GM19043 (cell line): ENCODE data around the gene SRPX.
A peak's percentile ranks its signal among the peaks of the same experiment; 100 is the strongest.

ENCODE experiments used
- ATAC-seq: cut with Tn5 transposase; IDR thresholded peaks from one replicate; pipeline ENCODE4 v1.9.1; 2021; ENCODE audit warnings: low read depth; ENCODE audit not compliant: unreplicated experiment

Gene SRPX

GRCh38 chrX:38149016-38149415, 71.7 kb downstream of the SRPX start:
- no peak for ATAC-seq

- no peak for ATAC-seq
These were observed 78.1 kb downstream of the SRPX start for GRCh38 chrX:38142610-38143009.

DNA sequence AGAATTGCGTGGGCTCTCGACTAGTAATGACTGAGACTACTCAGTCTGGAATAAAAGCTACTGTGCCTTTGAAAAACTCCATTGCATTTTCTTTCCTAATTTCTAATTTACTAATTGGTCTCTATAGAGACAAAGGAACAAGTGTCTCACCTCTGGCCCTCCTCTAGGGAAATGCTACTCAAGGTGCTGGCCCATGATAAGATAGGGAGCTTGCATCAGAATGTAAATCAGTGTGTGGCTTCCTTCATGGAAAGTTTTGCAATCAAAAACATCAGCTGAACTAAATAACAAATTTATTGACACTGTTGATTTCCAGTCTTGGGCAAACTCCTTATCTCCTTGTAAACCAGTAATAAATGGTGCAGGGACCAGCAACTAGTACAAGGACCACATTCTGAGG, 81.8 kb downstream of the SRPX start:
- no peak for ATAC-seq

DNA sequence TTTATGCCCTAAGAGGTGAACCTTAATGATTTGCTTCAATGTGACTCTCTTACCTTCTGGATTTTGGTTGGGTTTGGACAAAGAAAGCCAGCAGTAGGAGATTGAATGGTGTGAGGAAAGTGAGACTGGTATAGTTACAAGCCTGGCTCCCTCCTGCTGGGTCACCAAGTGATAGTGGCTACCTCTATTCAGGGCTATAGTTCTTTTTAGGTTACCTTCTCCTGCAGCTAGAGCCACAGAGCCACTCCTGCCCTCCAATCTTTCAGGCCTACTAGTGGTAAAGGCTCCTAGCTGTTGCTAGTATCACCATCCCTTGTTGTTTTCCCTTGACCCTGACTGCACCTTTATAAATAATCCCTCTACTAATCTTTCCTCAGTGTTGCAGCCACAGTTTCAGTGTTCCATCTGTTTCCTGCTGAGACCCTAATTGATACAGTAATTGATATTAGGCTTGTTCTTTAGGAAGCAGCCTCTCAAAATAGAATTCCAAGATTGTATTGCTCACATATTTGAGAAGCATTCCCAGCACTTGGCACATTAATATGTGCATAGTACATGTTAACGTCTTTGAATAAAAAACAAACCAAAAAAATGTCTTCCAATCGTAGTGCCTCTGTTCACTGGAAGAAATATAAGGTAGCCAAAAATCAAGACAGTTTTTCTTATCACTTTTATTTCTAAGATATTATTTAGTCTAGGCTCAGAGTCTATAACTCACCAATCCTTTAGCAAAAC, 82.3 kb downstream of the SRPX start:
- ATAC-seq = no peak

DNA sequence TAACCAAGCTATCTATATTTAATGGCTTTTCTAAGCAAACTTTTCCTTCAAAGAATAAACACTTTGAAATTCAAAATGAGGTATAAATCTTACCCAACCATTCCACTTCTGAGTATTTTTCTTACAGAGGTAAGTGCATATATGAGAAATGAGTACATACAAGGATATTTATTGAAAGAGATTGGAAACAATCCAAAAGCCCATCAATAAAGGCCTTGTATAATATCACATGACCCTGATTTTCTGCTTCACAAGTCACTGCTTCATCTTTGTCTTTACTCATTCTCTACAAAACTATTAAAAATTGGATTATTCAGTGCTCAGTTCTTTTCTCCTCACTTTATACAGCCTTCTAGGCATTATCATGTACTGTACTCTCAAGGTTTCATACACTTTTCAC, 91.3 kb downstream of the SRPX start:
- ATAC-seq = no peak

GRCh38 chrX:38127961-38128360, 92.7 kb downstream of the SRPX start:
- ATAC-seq = no peak

DNA sequence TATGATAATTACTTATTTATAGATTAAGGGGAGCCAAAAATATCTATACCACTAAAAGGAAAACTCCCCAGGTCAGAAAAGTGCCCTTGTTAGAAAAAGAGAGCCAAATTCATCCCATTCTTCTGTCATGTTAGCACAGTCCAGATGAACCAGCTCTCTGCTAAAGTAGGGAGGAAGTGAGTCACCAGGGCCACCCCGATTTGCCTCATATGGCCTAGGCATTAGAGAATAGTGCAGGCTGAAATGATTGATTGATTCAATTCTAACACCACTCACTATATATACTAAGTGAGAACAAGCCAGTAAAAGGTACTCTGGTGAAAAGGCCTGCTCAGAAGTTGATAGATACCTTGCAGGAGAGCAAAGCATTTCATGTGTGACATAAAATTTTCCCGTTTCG, 94.5 kb downstream of the SRPX start:
- ATAC-seq = no peak

- ATAC-seq = no peak
These were observed 96.7 kb downstream of the SRPX start for GRCh38 chrX:38124000-38124399.

GRCh38 chrX:38117485-38117884, 103.2 kb downstream of the SRPX start:
- ATAC-seq = no peak

DNA sequence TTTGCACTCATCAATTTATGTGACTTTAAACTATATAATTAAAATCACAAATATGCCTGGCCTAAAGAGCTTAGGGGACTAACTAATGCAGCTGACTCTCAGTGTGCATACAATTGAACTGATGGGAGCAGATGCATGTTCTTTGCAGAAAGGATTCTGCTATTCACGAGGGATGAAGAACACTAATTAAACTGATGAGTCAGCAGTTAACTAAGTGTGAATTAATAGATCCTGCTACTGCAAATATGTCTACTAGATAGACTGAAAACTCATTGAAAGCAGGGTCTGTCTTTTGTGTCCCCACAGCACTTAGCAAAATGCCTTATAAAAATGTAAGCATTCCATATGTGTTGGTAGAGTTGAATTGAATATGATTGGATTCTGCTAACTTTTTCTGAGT, 104.0 kb downstream of the SRPX start:
- ATAC-seq = no peak

GRCh38 chrX:38112566-38112965, 108.1 kb downstream of the SRPX start:
- ATAC-seq = peak; percentile 69

DNA sequence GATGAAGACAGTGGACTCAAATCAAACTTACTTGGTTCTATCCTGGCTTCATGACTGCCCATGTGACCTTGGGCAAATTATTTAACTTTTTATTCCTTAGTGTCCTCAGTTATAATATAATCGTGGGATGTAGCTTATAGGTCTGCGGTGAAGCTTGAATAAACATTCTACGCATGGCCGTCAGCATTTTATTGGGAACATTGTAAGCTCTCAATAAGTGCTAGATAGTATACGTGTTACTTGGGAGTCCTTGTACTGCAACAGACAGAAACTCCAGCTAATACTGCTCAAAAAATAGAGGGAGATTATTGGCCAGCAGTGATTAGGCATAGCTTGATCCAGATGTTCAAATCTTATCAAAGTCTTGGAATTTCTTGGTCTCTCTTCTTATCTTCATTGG, 109.5 kb downstream of the SRPX start:
- ATAC-seq = no peak

DNA sequence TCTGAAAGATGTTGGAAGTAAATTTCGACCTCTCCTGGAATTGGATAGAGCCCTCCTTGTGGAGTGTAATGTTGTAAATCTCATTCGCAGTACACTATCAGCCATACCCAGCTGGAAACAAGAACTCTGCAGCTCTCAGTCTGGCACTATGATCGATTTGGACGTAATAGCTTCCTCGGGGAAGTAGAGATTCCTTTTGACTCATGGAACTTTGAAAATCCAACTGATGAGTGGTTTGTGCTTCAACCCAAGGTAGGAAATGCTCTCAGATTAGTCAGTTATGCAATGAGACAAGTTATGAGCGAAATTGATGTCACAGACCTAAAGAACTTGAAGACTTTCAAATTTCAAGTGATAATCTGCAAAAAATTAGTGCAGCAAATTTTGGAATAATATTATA, 110.4 kb downstream of the SRPX start:
- ATAC-seq = no peak

- no peak for ATAC-seq
These were observed 111.4 kb downstream of the SRPX start for GRCh38 chrX:38109042-38109898.

- no peak for ATAC-seq
These were observed 112.3 kb downstream of the SRPX start for GRCh38 chrX:38108364-38108763.

DNA sequence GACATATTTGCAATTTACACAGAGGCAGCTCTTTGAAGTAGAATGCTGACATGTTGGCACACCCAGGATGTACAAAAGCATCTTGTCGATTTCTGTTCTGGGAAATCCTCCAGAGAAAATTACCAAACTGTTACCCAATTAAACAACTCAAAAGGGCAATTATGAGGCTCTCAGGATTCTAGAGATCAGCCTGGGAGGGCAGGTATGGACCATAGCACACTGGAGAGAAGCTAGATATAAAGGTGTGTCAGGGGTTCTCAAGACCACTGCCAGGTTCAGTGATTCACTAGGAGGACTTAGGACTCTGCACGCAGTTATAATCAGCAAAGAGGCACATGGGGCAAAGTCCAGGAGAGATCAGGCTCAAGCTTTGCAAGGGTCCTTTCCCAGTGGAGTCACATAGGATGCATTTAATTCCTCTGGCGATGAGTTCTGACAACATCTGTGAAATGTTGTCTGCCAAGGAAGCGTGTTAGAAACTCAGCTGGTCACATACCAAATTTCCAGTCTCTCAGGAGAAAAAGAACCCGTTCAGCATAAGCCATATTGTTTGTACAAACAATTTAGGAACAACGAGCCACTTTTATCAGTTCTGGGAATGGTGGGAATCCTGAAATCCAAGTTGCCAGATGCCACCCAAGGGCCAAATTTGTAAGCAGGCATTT, 113.5 kb downstream of the SRPX start:
- ATAC-seq = no peak

DNA sequence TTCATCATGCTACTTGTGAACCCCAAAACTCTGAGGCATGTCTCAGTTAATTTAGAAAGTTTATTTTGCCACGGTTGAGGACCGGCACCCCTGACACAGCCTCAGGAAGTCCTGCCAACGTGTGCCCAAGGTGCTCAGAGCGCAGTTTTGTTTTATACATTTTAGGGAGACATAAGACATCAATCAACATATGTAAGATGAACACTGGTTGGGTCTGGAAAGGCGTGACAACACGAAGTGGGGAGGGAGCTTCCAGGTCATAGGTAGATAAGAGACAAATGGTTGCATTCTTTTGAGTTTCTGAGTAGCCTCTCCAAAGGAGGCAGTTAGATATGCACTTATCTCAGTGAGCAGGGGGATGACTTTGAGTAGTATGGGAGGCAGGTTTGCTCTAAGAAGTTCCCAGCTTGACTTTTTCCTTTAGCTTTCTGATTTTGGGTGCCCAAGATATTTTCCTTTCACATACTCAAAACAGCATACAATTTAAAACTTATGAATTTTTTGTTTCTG, 115.4 kb downstream of the SRPX start:
- no peak for ATAC-seq

DNA sequence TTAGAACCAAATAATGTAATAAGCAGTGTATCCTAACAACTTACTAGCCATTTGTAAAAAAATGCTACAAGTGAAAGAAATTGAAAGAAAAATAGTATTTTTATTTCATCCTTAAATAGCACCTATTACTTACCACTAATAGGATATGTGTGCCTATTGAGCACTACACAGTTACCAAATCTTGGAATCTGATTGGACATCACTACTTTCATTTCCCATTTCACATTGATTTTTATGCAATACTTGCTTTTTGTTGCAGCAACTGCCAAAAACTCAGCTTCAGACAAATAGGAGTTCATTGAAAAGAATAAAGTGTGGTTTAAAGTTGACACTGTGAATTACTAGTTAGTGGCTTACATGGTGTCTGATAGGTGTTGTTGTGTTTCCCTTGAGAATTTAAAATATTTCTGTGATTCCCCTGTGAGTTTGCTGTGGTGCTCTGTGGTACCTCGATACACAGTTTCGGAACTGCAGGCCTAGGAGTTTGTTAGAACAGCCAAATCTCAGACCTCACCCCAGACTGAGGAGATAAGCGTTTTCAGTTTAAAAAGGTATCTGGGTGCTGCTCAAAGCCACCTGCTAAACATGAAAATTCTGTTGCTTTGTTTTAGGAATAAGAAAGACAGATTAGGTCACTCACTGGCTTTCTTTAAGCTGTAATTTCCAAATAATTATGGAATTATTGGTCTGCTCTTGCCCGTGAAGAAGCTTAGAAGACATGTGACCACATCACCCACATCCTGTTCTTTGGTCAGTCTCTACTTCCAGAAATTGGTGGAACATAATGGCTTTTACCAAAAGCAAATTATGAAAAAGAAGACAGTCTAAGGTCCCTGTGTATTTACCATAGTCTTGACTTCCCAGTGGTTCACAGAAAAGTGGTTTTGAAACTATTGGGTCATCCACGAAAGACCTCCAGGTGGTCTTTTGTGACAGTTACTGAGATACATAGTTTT, 116.5 kb downstream of the SRPX start:
- ATAC-seq = peak; percentile 79

- no peak for ATAC-seq
These were observed 117.8 kb downstream of the SRPX start for GRCh38 chrX:38102875-38103274.

- no peak for ATAC-seq
These were observed 118.4 kb downstream of the SRPX start for GRCh38 chrX:38102240-38102639.
